ENCODE measurements around the gene ARHGAP18.

GRCh38 chr6:129748212-129748900 lies 38.4 kb upstream of the ARHGAP18 start:
- TF ChIP-seq CTCF (IDR thresholded peaks at IDR 0.05) (no peak), POLR2A (IDR thresholded peaks at IDR 0.05) (no peak)
